Smooth muscle cell (in vitro differentiated cells): ENCODE measurements around the gene SERP2. TPM values are rescaled to one million over a fixed set of nuclear protein-coding genes. Genes with fewer than 3 reads are reported as not detected.

Experiments used
- DNase-seq: peaks from one replicate; lab custom pipeline; 2025; ENCODE audit not compliant: unreplicated experiment; lab: John Stamatoyannopoulos, UW
- H2AFZ ChIP-seq: fragments of 200-600 bp; sonication (generic); 2 replicates; pipeline ENCODE4 v1.6.0; 2016; ENCODE audit warnings: antibody characterized with exemption, low read depth, mild to moderate bottlenecking
- H3F3A ChIP-seq: fragments of 200-600 bp; sonication (generic); 2 replicates; pipeline ENCODE4 v1.6.0; 2017; ENCODE audit warnings: antibody characterized with exemption, low read depth
- H3K27ac ChIP-seq: fragments of 200-600 bp; sonication (generic); 2 replicates; pipeline ENCODE4 v1.5.1; 2016; ENCODE audit warnings: low read depth, mild to moderate bottlenecking
- H3K27me3 ChIP-seq: fragments of 200-600 bp; sonication (generic); 2 replicates; pipeline ENCODE4 v1.6.1; 2016; ENCODE audit warnings: low read depth, mild to moderate bottlenecking
- H3K36me3 ChIP-seq: fragments of 200-600 bp; sonication (generic); 2 replicates; pipeline ENCODE4 v1.5.1; 2016; ENCODE audit warnings: low read depth
- H3K4me1 ChIP-seq: fragments of 200-600 bp; sonication (generic); 2 replicates; pipeline ENCODE4 v1.5.1; 2016; ENCODE audit warnings: low read depth
- H3K4me2 ChIP-seq: fragments of 200-600 bp; sonication (generic); 2 replicates; pipeline ENCODE4 v1.6.0; 2016; ENCODE audit warnings: mild to moderate bottlenecking
- H3K4me3 ChIP-seq: fragments of 200-600 bp; sonication (generic); 2 replicates; pipeline ENCODE4 v1.5.1; 2016; ENCODE audit warnings: mild to moderate bottlenecking
- H3K79me2 ChIP-seq: fragments of 200-600 bp; sonication (generic); 2 replicates; pipeline ENCODE4 v1.6.0; 2016; ENCODE audit warnings: low read depth, mild to moderate bottlenecking
- H3K9ac ChIP-seq: fragments of 200-600 bp; sonication (generic); 2 replicates; pipeline ENCODE4 v1.6.0; 2016; ENCODE audit warnings: low read depth
- H3K9me3 ChIP-seq: fragments of 200-600 bp; sonication (generic); replicated peaks from 2 replicates; pipeline ENCODE4 v1.5.1; 2016; ENCODE audit warnings: low read depth
- H4K20me1 ChIP-seq: fragments of 200-600 bp; sonication (generic); 2 replicates; pipeline ENCODE4 v1.6.0; 2016; ENCODE audit warnings: low read depth
- WGBS: methylation state at CpG from one replicate; pipeline ENCODE4 v1.1.7; 2016; ENCODE audit warnings: low lambda C conversion rate; 5-methylcytosine and 5-hydroxymethylcytosine counted together
- polyA plus RNA-seq: library from polyadenylated mRNA; unstranded; fragments of >200 nt; fragmentation: Nextera tagmentation; extraction: Ambion mirVana; gene quantifications from 2 replicates; pipeline ENCODE4 v1.2.1, GENCODE V29; 2016
- total RNA-seq: library from RNA; depleted of rRNA; stranded (reverse); fragments of >200 nt; gene quantifications from 2 replicates; pipeline ENCODE4 v1.2.3, GENCODE V29; 2014
- TF ChIP-seq, protein P1 (sequence below): fragments of 200-600 bp; sonication (generic); IDR thresholded peaks from 2 replicates; pipeline ENCODE4 v1.5.1; 2017; ENCODE audit warnings: borderline replicate concordance, mild to moderate bottlenecking, antibody characterized with exemption; ENCODE audit not compliant: insufficient read depth, poor library complexity, severe bottlenecking

The SERP2 gene
- total and polyA plus RNA-seq, 2 experiments from 2014 or later = 1.8 to 2.1 TPM

DNA sequence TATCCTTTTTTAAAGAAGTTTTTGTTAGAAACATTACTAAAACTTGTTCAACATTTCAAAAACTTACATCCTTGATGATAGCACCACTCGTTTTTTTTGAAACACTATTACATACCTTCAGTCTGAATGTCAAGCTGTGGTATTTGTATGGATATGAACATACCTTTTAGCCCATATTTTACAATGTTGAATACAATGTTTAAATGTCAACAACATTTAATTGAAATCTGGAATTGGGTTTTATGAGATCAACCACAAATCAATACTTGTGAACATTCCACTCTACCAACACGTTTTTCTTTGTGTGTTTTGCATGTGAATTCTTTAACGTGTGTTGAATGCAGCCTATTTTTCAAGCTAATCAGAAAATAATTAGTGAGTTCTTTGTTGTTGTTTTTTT lies 4.7 kb downstream of the SERP2 start:
- TF ChIP-seq, protein P1, sequence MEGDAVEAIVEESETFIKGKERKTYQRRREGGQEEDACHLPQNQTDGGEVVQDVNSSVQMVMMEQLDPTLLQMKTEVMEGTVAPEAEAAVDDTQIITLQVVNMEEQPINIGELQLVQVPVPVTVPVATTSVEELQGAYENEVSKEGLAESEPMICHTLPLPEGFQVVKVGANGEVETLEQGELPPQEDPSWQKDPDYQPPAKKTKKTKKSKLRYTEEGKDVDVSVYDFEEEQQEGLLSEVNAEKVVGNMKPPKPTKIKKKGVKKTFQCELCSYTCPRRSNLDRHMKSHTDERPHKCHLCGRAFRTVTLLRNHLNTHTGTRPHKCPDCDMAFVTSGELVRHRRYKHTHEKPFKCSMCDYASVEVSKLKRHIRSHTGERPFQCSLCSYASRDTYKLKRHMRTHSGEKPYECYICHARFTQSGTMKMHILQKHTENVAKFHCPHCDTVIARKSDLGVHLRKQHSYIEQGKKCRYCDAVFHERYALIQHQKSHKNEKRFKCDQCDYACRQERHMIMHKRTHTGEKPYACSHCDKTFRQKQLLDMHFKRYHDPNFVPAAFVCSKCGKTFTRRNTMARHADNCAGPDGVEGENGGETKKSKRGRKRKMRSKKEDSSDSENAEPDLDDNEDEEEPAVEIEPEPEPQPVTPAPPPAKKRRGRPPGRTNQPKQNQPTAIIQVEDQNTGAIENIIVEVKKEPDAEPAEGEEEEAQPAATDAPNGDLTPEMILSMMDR = no peak
- WGBS = 49% methylated on average over 3 of the region's 3 CpGs
- no peak overlapping the region for H3K27ac ChIP-seq

DNA sequence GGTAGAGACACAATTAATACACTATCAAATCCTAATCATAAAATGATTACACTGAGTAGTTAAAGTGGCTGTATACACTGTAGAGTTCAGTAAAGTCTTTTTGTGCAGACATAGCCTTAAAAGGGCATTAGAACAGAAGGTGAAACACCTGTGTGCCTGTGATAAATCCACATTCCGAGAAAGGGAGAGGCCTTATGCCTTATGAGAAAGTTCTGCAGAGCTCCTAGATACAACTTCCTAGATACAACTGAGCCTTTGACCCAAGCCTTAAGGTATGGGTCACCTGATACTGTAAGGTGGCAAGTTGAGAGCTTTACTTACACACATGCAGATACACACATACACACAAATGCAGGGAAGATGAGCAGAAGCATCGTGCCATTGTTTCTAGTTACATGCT lies 6.3 kb downstream of the SERP2 start:
- TF ChIP-seq, protein P1 = no peak
- H3K27me3 ChIP-seq = no peaks in the 10 kb centered on the region
- peak overlapping the region; percentile 69 for H3K4me2 ChIP-seq
- no peaks in the 10 kb centered on the region for H3K9me3 ChIP-seq
- 91% methylated on average over 2 of the region's 2 CpGs for WGBS
- H3K4me3 ChIP-seq = no peak overlapping the region
- peaks cover 4% of the 10 kb centered on the region for H3K4me1 ChIP-seq
- H2AFZ ChIP-seq = no peak overlapping the region
- no peak overlapping the region for H3K9ac ChIP-seq
- no peaks in the 10 kb centered on the region for H3F3A ChIP-seq
- peak overlapping the region; percentile 71 for H3K27ac ChIP-seq
- H3K36me3 ChIP-seq = no peaks in the 10 kb centered on the region
- DNase-seq = no peak
- no peaks in the 10 kb centered on the region for H3K79me2 ChIP-seq
- no peaks in the 10 kb centered on the region for H4K20me1 ChIP-seq

More for the DNA sequence above, 4.7 kb downstream of the SERP2 start:
- Histone ChIP-seq H4K20me1 (no peaks in the 10 kb centered on the region), H2AFZ (no peak overlapping the region), H3F3A (peaks cover 6% of the 10 kb centered on the region), H3K36me3 (no peaks in the 10 kb centered on the region), H3K9ac (no peak overlapping the region), H3K4me2 (no peak overlapping the region), H3K9me3 (no peaks in the 10 kb centered on the region), H3K4me1 (peaks cover 4% of the 10 kb centered on the region), H3K79me2 (no peaks in the 10 kb centered on the region), H3K4me3 (no peak overlapping the region), H3K27me3 (no peaks in the 10 kb centered on the region)
- DNase-seq = no peak

DNA sequence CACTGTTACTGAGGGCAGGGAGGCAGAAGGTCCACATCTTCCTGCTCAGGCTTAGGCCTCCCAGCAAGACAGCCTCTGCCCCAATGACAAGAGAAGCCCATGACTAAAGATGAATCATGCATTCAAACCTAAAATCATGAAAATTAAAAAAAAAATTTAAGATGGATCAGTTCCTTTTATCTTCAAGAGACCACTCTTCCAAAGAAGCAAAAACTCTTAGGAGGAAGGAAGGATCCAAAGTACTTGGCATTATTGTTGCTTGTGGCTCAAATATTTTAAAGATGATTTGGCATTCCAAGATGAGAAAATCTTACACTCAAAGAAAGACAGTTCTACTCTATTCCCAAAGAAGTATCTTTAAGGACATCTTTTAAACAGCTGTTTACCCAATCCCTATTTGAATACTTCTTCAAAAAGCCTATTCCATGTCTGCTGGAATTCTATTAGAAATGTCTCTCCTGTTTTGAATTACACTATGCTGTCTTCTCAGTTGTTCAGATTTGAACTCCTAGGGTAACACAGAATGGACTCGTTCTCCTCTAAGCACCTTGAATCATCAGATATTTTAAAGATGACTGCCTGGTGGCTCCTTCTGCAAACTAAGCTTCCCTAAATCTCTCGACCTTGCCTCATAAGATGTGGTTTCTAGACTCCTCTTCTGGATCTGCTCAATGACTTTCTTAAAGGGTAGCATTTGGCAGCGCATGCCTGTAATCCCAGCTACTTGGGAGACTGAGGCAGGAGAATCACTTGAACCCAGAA lies 7.0 kb downstream of the SERP2 start:
- no peaks in the 10 kb centered on the region for H3K9me3 ChIP-seq
- H3K4me2 ChIP-seq = peak overlapping the region; percentile 69
- H3F3A ChIP-seq = no peaks in the 10 kb centered on the region
- H3K27me3 ChIP-seq = no peaks in the 10 kb centered on the region
- TF ChIP-seq, protein P1 = no peak
- H3K79me2 ChIP-seq = no peaks in the 10 kb centered on the region
- DNase-seq = no peak
- no peaks in the 10 kb centered on the region for H3K36me3 ChIP-seq
- H3K27ac ChIP-seq = peak overlapping the region; percentile 71
- no peak overlapping the region for H3K9ac ChIP-seq
- H2AFZ ChIP-seq = no peak overlapping the region
- 56% methylated on average over 3 of the region's 3 CpGs for WGBS
- no peaks in the 10 kb centered on the region for H4K20me1 ChIP-seq
- H3K4me3 ChIP-seq = no peak overlapping the region
- peaks cover 4% of the 10 kb centered on the region for H3K4me1 ChIP-seq
